HepG2 (cell line): ENCODE data around the gene APOLD1.

Experiments
- BATF2 ChIP-seq: sonication (generic); formaldehyde crosslinking; IDR thresholded peaks from 2 replicates; pipeline ENCODE4 v1.8.0; 2022; ENCODE audit warnings: mild to moderate bottlenecking, missing genetic modification reagents, moderate library complexity
- BRCA1 ChIP-seq: sonication (generic); formaldehyde crosslinking; IDR thresholded peaks from 2 replicates; pipeline ENCODE4 v1.4.0; 2020; ENCODE audit warnings: missing genetic modification reagents
- CREM ChIP-seq, 2 experiments: sonication (generic) in 1 of 2; formaldehyde crosslinking in 1 of 2; IDR thresholded peaks; 2 replicates each; pipeline versions ENCODE4 v1.4.0 to v1.6.1; 2016 to 2020; ENCODE audit warnings: antibody characterized with exemption in 1 of 2, mild to moderate bottlenecking in 1 of 2, missing genetic modification reagents in 1 of 2
- FOXP1 ChIP-seq, 2 experiments: fragments of 450-650 bp in 1 of 2; IDR thresholded peaks; 2 replicates each; pipeline ENCODE4 v1.6.1; 2017 to 2018; ENCODE audit warnings: antibody characterized with exemption in 1 of 2
- IKZF4 ChIP-seq: sonication (generic); formaldehyde crosslinking; IDR thresholded peaks from 2 replicates; pipeline ENCODE4 v1.5.1; 2020; ENCODE audit warnings: borderline replicate concordance, mild to moderate bottlenecking, low read depth, missing genetic modification reagents; ENCODE audit errors: not compliant biosample characterization
- MTA3 ChIP-seq: sonication (generic); formaldehyde crosslinking; IDR thresholded peaks from 2 replicates; pipeline ENCODE4 v1.4.0; 2020; ENCODE audit warnings: missing genetic modification reagents
- MYNN ChIP-seq: sonication (generic); formaldehyde crosslinking; IDR thresholded peaks from 2 replicates; pipeline ENCODE4 v1.4.0; 2020; ENCODE audit warnings: mild to moderate bottlenecking, low read depth, missing genetic modification reagents
- RAD21 ChIP-seq: fragments of 450-650 bp; formaldehyde crosslinking; IDR thresholded peaks from 2 replicates; pipeline ENCODE4 v1.5.0; 2020; ENCODE audit warnings: mild to moderate bottlenecking
- REST ChIP-seq, 2 experiments: IDR thresholded peaks; 2 replicates each; pipeline ENCODE4 v1.6.1; 2011 to 2012; ENCODE audit warnings: low read length in 2 of 2, borderline replicate concordance in 1 of 2, low read depth in 1 of 2, mild to moderate bottlenecking in 1 of 2, moderate library complexity in 1 of 2
- SP1 ChIP-seq, 2 experiments: fragments of 450-650 bp in 1 of 2; sonication (generic) in 1 of 2; formaldehyde crosslinking in 1 of 2; IDR thresholded peaks; 2 replicates each; pipeline versions ENCODE4 v1.4.0 to v1.6.1; 2016 to 2020; ENCODE audit warnings: missing genetic modification reagents in 1 of 2
- TGIF2 ChIP-seq: IDR thresholded peaks from 2 replicates; pipeline ENCODE4 v1.6.1; 2016; ENCODE audit warnings: control low read depth, missing compliant biosample characterization
- ZNF468 ChIP-seq: sonication (generic); formaldehyde crosslinking; IDR thresholded peaks from 2 replicates; pipeline ENCODE4 v1.8.0; 2022; ENCODE audit warnings: mild to moderate bottlenecking, moderate library complexity, missing genetic modification reagents
- TF ChIP-seq, protein P1 (sequence below): sonication (generic); IDR thresholded peaks from 2 replicates; pipeline ENCODE4 v1.6.1; 2016; ENCODE audit warnings: low read depth, borderline replicate concordance
- TF ChIP-seq, protein P2 (sequence below): sonication (generic); formaldehyde crosslinking; IDR thresholded peaks from 2 replicates; pipeline ENCODE4 v1.5.0; 2020; ENCODE audit warnings: mild to moderate bottlenecking, missing genetic modification reagents, moderate library complexity

GRCh38 chr12:12813120-12814101 lies 28.0 kb downstream of the APOLD1 start, which contains the start of gene DDX47:
- TF ChIP-seq CREM (IDR thresholded peaks at IDR 0.05) (peak; percentile 91), CREM (CRISPR knock-in tag; IDR thresholded peaks at IDR 0.05) (no peak), MYNN (no peak), RAD21 (0 out of 2 replicates have a peak, but pooled peaks have one; percentile 23), FOXP1 (IDR thresholded peaks at IDR 0.05) (no peak), FOXP1 (CRISPR knock-in tag; IDR thresholded peaks at IDR 0.05) (no peak), ZNF468 (no peak), IKZF4 (CRISPR knock-in tag) (no peak), BRCA1 (CRISPR knock-in tag) (no peak), MTA3 (no peak), REST (IDR thresholded peaks at IDR 0.05; ENCODE audit: borderline replicate concordance in 1 of 2, low read depth in 1 of 2, low read length in 2 of 2) (peak in 1 of 2 experiments; percentile 69; a peak in 1 of 4 replicates), SP1 (IDR thresholded peaks at IDR 0.05) (no peak), SP1 (CRISPR knock-in tag; IDR thresholded peaks at IDR 0.05) (no peak), BATF2 (CRISPR knock-in tag) (no peak), TGIF2 (CRISPR knock-in tag) (no peak; the same call in 1 of the 2 replicates)
- TF ChIP-seq, protein P1, sequence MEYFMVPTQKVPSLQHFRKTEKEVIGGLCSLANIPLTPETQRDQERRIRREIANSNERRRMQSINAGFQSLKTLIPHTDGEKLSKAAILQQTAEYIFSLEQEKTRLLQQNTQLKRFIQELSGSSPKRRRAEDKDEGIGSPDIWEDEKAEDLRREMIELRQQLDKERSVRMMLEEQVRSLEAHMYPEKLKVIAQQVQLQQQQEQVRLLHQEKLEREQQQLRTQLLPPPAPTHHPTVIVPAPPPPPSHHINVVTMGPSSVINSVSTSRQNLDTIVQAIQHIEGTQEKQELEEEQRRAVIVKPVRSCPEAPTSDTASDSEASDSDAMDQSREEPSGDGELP: no peak
- TF ChIP-seq, protein P2, sequence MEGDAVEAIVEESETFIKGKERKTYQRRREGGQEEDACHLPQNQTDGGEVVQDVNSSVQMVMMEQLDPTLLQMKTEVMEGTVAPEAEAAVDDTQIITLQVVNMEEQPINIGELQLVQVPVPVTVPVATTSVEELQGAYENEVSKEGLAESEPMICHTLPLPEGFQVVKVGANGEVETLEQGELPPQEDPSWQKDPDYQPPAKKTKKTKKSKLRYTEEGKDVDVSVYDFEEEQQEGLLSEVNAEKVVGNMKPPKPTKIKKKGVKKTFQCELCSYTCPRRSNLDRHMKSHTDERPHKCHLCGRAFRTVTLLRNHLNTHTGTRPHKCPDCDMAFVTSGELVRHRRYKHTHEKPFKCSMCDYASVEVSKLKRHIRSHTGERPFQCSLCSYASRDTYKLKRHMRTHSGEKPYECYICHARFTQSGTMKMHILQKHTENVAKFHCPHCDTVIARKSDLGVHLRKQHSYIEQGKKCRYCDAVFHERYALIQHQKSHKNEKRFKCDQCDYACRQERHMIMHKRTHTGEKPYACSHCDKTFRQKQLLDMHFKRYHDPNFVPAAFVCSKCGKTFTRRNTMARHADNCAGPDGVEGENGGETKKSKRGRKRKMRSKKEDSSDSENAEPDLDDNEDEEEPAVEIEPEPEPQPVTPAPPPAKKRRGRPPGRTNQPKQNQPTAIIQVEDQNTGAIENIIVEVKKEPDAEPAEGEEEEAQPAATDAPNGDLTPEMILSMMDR (CRISPR knock-in tag): peak; percentile 98
